Measurements from ENCODE around the gene INSR. TPM values are rescaled to one million over a fixed set of nuclear protein-coding genes. Genes with fewer than 3 reads are reported as not detected.

INSR gene
- total and polyA plus RNA-seq, 7 experiments from 2014 or later = 0.29 to 9.9 (median 2.7) TPM

DNA sequence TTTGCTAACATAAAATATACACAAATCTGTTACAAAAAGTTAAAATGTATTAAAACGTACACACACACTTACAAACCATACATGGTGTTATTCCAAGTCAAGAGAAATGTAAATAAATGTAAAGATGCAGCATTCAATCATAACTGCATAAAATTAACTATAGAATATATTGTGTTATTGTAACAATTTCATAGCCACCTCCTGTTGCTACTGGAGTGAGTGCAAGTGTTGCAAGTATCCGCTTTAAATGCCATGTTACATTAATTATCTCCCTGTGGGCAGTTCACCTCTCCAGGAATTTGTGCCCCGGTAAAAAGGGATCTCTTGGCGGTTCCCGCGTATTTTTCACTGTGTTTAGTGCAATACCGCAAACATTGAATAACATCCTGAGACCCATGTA is 3.5 kb upstream of the INSR start:
- Histone ChIP-seq H3K27ac (ENCODE audit: low read depth, low read length) (no peak overlapping the region), H3K9me3 (ENCODE audit: control insufficient read depth in 2 of 3, low read length in 3 of 3) (no peaks in the 10 kb centered on the region), H3K4me3 (ENCODE audit: low read length) (no peak overlapping the region), H3K27me3 (ENCODE audit: control insufficient read depth in 2 of 2, insufficient read depth in 2 of 2, low read length in 2 of 2) (peaks cover 0 to 4% of the 10 kb centered on the region in 2 donors), H3K36me3 (ENCODE audit: control insufficient read depth in 2 of 3, insufficient read depth in 3 of 3, low read length in 3 of 3) (no peaks in the 10 kb centered on the region), H3K4me1 (ENCODE audit: control insufficient read depth in 2 of 2, insufficient read depth in 2 of 2, low read length in 2 of 2) (peaks cover 0 to 7% of the 10 kb centered on the region in 2 donors)
- ChIA-PET CTCF (no interaction called here), POLR2A (no interaction called here)
- Mint-ChIP-seq H3K27me3 (peaks cover 12 to 40% (median 32%) of the 10 kb centered on the region in 5 donors), H3K9me3 (no peaks in the 10 kb centered on the region), H3K4me1 (peaks cover 0 to 16% (median 10%) of the 10 kb centered on the region in 7 donors), H3K27ac (no peak overlapping the region), H3K36me3 (no peaks in the 10 kb centered on the region), H3K4me3 (peak overlapping the region in 1 of 10 donors; percentile 22)
- no peak for DNase-seq
- ATAC-seq = no peak
- intact Hi-C loops (cut with micrococcal nuclease) = no loop called here

DNA sequence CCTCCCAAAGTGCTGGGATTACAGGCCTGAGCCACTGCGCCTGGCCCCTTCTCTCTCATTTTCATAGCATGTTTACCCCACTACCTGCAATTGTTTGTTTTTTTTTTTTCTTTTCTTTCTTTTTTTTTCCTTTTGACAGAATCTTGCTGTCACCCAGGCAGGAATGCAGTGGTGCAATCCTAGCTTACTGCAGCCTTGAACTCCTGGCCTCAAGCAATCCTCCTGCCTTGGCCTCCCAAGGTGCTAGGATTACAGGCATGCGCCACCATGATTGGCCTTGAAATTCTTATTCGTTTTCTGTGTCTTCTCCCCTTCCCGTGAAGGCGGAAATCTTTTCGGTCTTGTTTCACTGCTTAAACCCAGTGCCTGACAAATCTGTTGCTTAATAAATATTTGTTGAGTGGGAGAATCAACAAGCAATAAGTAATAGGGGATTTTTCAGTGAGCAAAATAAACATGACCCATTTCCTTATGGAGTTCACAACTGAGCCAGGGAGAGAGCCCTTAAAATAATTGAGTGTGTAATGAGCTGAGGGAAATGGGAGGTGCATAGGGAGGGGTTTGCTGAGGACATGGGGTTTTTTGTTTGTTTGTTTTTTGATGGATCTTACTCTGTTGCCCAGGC is 1.8 kb upstream of the INSR start:
- intact Hi-C loops (cut with micrococcal nuclease) = no loop called here
- Histone ChIP-seq H3K27me3 (ENCODE audit: control insufficient read depth in 2 of 2, insufficient read depth in 2 of 2, low read length in 2 of 2) (peaks cover 0 to under 1% of the 10 kb centered on the region in 2 donors), H3K4me3 (ENCODE audit: low read length) (no peak overlapping the region), H3K4me1 (ENCODE audit: control insufficient read depth in 2 of 2, insufficient read depth in 2 of 2, low read length in 2 of 2) (peaks cover 0 to 7% of the 10 kb centered on the region in 2 donors), H3K9me3 (ENCODE audit: control insufficient read depth in 2 of 3, low read length in 3 of 3) (no peaks in the 10 kb centered on the region), H3K36me3 (ENCODE audit: control insufficient read depth in 2 of 3, insufficient read depth in 3 of 3, low read length in 3 of 3) (no peaks in the 10 kb centered on the region), H3K27ac (ENCODE audit: low read depth, low read length) (no peak overlapping the region)
- ChIA-PET POLR2A (no interaction called here), CTCF (interaction anchor here (0.7 kb wide), 1 partner anchor 45 kb away, joined by 3 read pairs; no protein-coding TSS in a partner anchor)
- Mint-ChIP-seq H3K36me3 (no peaks in the 10 kb centered on the region), H3K27ac (no peak overlapping the region), H3K4me3 (peak overlapping the region in 6 of 10 donors; percentile 6 to 89 (median 52)), H3K9me3 (no peaks in the 10 kb centered on the region), H3K27me3 (peaks cover 16 to 46% (median 35%) of the 10 kb centered on the region in 5 donors), H3K4me1 (peaks cover 0 to 19% (median 14%) of the 10 kb centered on the region in 7 donors)
- ATAC-seq (no peak), DNase-seq (no peak)

DNA sequence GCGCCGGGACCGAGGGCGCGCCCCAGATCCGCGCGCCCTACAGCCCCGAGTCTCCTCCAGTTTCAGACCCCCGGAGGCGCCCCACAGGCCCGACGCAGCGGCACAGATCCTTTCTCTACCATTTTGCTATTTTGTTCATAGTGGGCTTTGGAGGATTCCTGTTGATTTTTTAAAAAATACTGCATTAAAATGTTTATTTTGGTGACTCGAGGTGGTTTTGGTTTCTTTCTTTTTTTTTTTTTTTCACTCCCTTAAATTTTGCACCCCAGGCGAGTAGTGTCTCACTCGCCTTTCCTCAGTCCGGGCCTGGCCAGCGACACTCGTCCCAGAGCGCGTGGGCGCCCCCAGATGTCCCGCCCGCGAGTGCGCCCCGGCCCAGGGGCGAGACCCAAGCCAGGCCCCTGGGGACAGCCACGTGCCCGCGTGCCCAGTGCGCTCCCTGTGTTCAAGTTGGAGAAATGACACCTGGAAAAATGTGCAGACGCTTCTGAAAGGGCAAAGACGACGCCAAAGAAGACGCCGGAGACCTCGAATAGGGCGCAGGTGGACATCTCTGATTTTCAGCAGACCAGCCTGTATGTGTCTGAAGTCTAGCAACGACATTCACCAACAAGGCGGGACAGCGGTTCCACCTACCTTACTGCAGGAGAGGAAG is 471 bp upstream of the INSR start:
- Histone ChIP-seq H3K36me3 (ENCODE audit: control insufficient read depth in 2 of 3, insufficient read depth in 3 of 3, low read length in 3 of 3) (no peaks in the 10 kb centered on the region), H3K27ac (ENCODE audit: low read depth, low read length) (no peak overlapping the region), H3K4me1 (ENCODE audit: control insufficient read depth in 2 of 2, insufficient read depth in 2 of 2, low read length in 2 of 2) (peaks cover 0 to 7% of the 10 kb centered on the region in 2 donors), H3K27me3 (ENCODE audit: control insufficient read depth in 2 of 2, insufficient read depth in 2 of 2, low read length in 2 of 2) (no peaks in the 10 kb centered on the region), H3K4me3 (ENCODE audit: low read length) (peak overlapping the region; percentile 47), H3K9me3 (ENCODE audit: control insufficient read depth in 2 of 3, low read length in 3 of 3) (no peaks in the 10 kb centered on the region)
- peak overlapping the region in 1 of 9 donors; percentile 53 for H3K27ac Mint-ChIP-seq
- DNase-seq (peak in 2 of 9 donors; percentile 11 to 24), ATAC-seq (peak; percentile 40)
- H3K9me3 Mint-ChIP-seq = no peaks in the 10 kb centered on the region
- CTCF ChIA-PET = no interaction called here
- intact Hi-C loops (cut with micrococcal nuclease) = loop anchor here (1.0 kb wide), 2 partner anchors 96 to 145 kb away; no protein-coding TSS in a partner anchor
- POLR2A ChIA-PET = no interaction called here
- H3K4me1 Mint-ChIP-seq = peaks cover 0 to 19% (median 14%) of the 10 kb centered on the region in 7 donors
- peaks cover 14 to 44% (median 29%) of the 10 kb centered on the region in 5 donors for H3K27me3 Mint-ChIP-seq
- no peaks in the 10 kb centered on the region for H3K36me3 Mint-ChIP-seq
- peak overlapping the region; percentile 64 to 89 (median 78) for H3K4me3 Mint-ChIP-seq

DNA sequence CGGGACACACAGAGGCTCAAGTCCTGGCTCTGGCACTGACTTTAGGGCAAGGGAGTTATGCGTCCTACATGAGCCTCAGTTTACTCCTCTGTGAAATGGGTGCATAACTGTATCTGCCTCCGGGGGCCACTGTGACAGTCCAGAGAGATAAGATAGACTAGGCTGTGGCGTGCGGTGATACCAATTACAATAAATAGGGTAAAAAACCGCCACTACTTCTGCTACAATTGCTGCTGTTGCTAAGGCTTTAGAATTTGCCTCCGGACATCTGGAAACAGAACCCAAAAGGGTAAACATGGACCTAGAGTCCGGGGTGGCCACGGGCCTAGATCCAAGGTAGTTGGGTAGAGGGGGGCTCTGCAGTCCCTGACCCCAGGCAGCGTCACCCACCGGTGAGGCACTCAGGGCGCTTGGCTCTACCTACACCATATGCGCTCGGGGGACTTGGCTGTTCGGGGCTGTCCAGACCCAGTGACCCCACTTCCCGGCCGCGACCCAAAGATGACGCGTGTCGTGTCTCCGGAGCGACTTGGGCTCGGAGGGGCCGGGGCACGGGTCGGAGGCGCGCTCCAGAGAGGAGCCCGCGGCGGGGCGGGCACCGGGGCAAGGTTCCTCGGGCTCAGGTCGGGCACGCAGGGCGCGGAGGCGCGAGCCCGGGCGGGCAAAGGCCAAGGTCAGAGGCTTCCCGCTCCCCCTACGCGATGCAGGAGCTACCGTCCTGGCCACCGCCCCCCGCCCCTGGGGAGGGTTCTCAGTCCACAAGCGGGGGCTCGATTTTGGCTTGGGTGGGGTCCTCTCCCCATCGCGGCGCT is 1.1 kb downstream of the INSR start:
- Mint-ChIP-seq H3K4me1 (peaks cover 0 to 24% (median 14%) of the 10 kb centered on the region in 7 donors), H3K27me3 (peaks cover 14 to 44% (median 25%) of the 10 kb centered on the region in 5 donors), H3K36me3 (no peaks in the 10 kb centered on the region), H3K4me3 (peak overlapping the region; percentile 43 to 87 (median 66)), H3K27ac (no peak overlapping the region), H3K9me3 (no peaks in the 10 kb centered on the region)
- no peak overlapping the region for H3K4me3 ChIP-seq (ENCODE audit: low read length)
- intact Hi-C loops (cut with micrococcal nuclease) = no loop called here
- ChIA-PET POLR2A (no interaction called here), CTCF (no interaction called here)
- H3K4me1 ChIP-seq (ENCODE audit: control insufficient read depth in 2 of 2, insufficient read depth in 2 of 2, low read length in 2 of 2) = peaks cover 0 to 7% of the 10 kb centered on the region in 2 donors
- no peak overlapping the region for H3K27ac ChIP-seq (ENCODE audit: low read depth, low read length)
- DNase-seq (peak in 3 of 9 donors; percentile 12 to 22 (median 14)), ATAC-seq (no peak)
- H3K9me3 ChIP-seq (ENCODE audit: control insufficient read depth in 2 of 3, low read length in 3 of 3) = no peaks in the 10 kb centered on the region
- H3K36me3 ChIP-seq (ENCODE audit: control insufficient read depth in 2 of 3, insufficient read depth in 3 of 3, low read length in 3 of 3) = no peaks in the 10 kb centered on the region
- no peaks in the 10 kb centered on the region for H3K27me3 ChIP-seq (ENCODE audit: control insufficient read depth in 2 of 2, insufficient read depth in 2 of 2, low read length in 2 of 2)

DNA sequence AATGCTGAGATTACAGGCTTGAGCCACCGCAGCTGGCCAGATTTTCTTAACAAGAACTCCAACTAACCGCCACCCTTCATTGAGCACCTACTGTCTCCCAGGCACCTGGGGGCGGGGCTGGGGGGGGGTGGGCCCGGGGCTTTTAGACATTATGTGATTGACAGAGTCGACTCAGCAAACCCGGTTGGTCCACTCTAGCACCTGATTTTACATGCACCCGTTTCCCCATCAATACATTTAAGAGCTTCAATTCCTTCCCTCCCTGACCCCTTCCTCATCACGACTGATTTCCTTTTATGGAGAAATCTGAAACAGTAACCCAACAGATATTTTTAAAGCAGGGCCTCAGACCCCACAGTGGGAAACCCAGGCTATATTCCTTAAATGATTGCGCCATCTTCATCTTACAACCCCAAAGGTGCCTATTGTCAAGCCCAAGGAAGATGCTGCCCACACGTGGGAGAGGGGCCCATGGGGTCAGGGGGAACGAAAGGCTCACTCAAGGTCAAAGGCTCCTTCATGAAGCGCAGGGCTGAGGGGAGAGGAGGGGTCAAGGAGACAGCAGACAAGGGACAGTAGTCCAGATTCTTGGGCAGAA is 1.8 kb downstream of the INSR start:
- ChIA-PET POLR2A (no interaction called here), CTCF (no interaction called here)
- Mint-ChIP-seq H3K4me3 (peak overlapping the region; percentile 43 to 87 (median 66)), H3K27me3 (peaks cover 14 to 42% (median 22%) of the 10 kb centered on the region in 5 donors), H3K36me3 (no peaks in the 10 kb centered on the region), H3K4me1 (peaks cover 0 to 24% (median 14%) of the 10 kb centered on the region in 7 donors), H3K27ac (no peak overlapping the region), H3K9me3 (no peaks in the 10 kb centered on the region)
- ATAC-seq = no peak
- Histone ChIP-seq H3K36me3 (ENCODE audit: control insufficient read depth in 2 of 3, insufficient read depth in 3 of 3, low read length in 3 of 3) (no peaks in the 10 kb centered on the region), H3K27me3 (ENCODE audit: control insufficient read depth in 2 of 2, insufficient read depth in 2 of 2, low read length in 2 of 2) (no peaks in the 10 kb centered on the region), H3K4me1 (ENCODE audit: control insufficient read depth in 2 of 2, insufficient read depth in 2 of 2, low read length in 2 of 2) (peaks cover 0 to 7% of the 10 kb centered on the region in 2 donors), H3K4me3 (ENCODE audit: low read length) (no peak overlapping the region), H3K9me3 (ENCODE audit: control insufficient read depth in 2 of 3, low read length in 3 of 3) (no peaks in the 10 kb centered on the region), H3K27ac (ENCODE audit: low read depth, low read length) (no peak overlapping the region)
- no peak for DNase-seq
- intact Hi-C loops (cut with micrococcal nuclease) = no loop called here

DNA sequence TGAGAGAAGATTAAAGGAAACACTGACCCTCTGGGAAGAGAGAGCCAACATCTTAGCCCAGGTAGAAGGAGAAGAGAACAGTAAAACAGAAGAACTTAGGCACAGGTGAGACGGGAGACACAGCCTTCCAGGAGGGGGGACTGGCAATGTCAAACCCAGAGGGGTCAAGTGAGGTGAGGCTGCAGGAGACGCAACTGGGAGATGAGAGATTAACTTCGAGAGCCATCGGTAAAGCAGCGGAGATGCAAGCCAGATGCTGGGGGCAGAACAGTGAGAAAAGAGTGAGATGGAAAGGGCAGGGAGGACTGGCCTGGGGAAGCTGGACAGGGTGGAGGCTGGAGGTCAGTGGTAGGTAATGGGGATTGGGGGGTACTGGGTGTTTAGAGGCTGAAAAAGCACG is 5.2 kb downstream of the INSR start:
- ChIA-PET CTCF (no interaction called here), POLR2A (interaction anchor here (0.7 kb wide), 1 partner anchor 184 kb away, joined by 5 read pairs; no protein-coding TSS in a partner anchor)
- Histone ChIP-seq H3K4me3 (ENCODE audit: low read length) (no peak overlapping the region), H3K4me1 (ENCODE audit: control insufficient read depth in 2 of 2, insufficient read depth in 2 of 2, low read length in 2 of 2) (no peaks in the 10 kb centered on the region), H3K27ac (ENCODE audit: low read depth, low read length) (no peak overlapping the region), H3K27me3 (ENCODE audit: control insufficient read depth in 2 of 2, insufficient read depth in 2 of 2, low read length in 2 of 2) (no peaks in the 10 kb centered on the region), H3K36me3 (ENCODE audit: control insufficient read depth in 2 of 3, insufficient read depth in 3 of 3, low read length in 3 of 3) (no peaks in the 10 kb centered on the region), H3K9me3 (ENCODE audit: control insufficient read depth in 2 of 3, low read length in 3 of 3) (no peaks in the 10 kb centered on the region)
- no peak overlapping the region for H3K4me3 Mint-ChIP-seq
- H3K27me3 Mint-ChIP-seq = peaks cover 0 to 19% (median 6%) of the 10 kb centered on the region in 5 donors
- peaks cover 0 to 15% (median 6%) of the 10 kb centered on the region in 7 donors for H3K4me1 Mint-ChIP-seq
- ATAC-seq = no peak
- H3K36me3 Mint-ChIP-seq = no peaks in the 10 kb centered on the region
- DNase-seq = no peak
- intact Hi-C loops (cut with micrococcal nuclease) = no loop called here
- no peaks in the 10 kb centered on the region for H3K9me3 Mint-ChIP-seq
- no peak overlapping the region for H3K27ac Mint-ChIP-seq

All from naive thymus-derived CD4-positive, alpha-beta T cell (primary cell).